ENCODE results near the gene LDB3.

- no peak for TF ChIP-seq CTCF (IDR thresholded peaks at IDR 0.05; ENCODE audit: borderline replicate concordance, extremely low read depth, low read length, poor library complexity, severe bottlenecking)
- TF ChIP-seq EZH2 (IDR thresholded peaks at IDR 0.05; ENCODE audit: borderline replicate concordance, low read depth, low read length, severe bottlenecking): no peak
These were observed 64.5 kb downstream of the LDB3 start for GRCh38 chr10:86732771-86733170.
